ENCODE measurements around the gene P3H2.
A peak's percentile ranks its signal among the peaks of the same experiment; 100 is the strongest.
"Not testable (repeated sequence)": the region's sequence is repeated elsewhere in the genome, so short reads cannot be mapped to it uniquely, and the experiment has no call there.

Gene P3H2

DNA sequence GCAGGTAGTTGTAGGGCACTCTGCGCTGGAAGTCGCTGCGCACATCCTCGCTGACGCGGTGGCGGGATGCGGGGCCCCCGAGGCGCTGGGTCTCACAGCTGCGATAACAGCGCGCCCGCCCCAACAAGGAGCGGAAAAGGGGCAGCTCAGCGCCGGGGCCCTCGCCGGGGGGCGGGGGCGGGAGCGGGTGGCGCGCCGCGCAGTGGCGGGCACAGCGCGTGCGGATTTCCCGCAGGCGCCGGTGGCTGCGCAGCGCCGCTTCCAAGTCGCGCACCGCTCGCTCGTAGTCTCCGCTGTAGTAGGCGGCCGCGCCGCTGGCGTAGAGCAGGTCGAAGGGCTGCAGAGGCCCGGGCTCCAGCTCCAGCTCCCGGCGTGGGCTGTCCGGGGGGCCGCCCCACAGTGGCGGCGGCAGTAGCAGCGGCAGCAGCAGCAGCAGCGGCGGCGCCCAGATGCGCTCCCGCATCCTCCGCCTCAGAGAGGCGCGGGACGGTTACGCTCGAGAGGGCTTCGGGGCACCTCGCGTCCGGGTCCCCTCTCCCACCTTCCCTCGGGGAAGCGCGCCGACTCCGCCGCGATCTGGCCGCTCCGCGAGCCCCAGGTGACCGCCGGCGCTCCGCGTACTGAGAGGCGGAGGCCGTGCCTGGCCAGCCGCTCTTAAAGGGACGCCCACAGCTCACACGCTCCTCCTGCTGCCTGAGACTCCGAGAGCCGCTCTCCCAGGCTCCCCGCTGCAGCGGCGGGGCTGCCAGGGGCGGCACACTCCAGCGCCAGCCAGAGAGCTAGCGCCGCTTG, at the start of gene P3H2:
P3H2 (minus strand) TSS at position 629 of the 792 bp plus-strand sequence; CDS start at position 463, 166 bp downstream.
- H3K27ac Mint-ChIP-seq = no peak within 1 kb of the TSS
- no peaks in the 10 kb centered on the region for H3K36me3 Mint-ChIP-seq (ENCODE audit: low read depth)
- peak within 1 kb of the TSS; percentile 57 for H3K4me3 Mint-ChIP-seq
- peaks cover 8% of the 10 kb centered on the region for H3K4me1 Mint-ChIP-seq (ENCODE audit: low read depth)
- DNase-seq = peak; percentile 52
- H3K9me3 Mint-ChIP-seq = no peaks in the 10 kb centered on the region
- H3K27me3 Mint-ChIP-seq = peaks cover 70% of the 10 kb centered on the region

DNA sequence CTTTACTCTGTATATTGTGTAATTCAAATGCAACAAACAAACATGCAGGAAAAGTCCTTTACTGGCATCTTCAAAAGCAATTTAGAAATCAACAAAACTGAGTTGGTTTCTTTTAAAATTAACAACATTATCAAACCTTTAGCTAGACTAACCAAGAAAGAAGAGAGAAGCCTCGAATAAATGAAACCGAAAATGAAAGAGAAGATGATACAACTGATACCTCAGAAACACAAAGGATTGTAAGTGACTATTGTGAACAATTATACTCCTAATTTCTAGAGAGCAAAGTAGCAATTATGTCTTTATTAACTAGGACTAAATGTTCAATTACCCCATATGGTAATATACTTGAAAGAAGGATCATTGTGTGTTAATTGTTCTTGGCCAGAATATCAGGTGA, 49.2 kb upstream of the P3H2 start:
- no peak overlapping the region for H3K27ac Mint-ChIP-seq

GRCh38 chr3:190169243-190169642, 48.5 kb upstream of the P3H2 start:
- H3K27ac Mint-ChIP-seq = no peak overlapping the region
- H3K36me3 Mint-ChIP-seq (ENCODE audit: low read depth) = no peaks in the 10 kb centered on the region
- no peak for DNase-seq
- H3K27me3 Mint-ChIP-seq = no peaks in the 10 kb centered on the region
- H3K4me1 Mint-ChIP-seq (ENCODE audit: low read depth) = peaks cover 11% of the 10 kb centered on the region
- H3K4me3 Mint-ChIP-seq = peak overlapping the region; percentile 44
- H3K9me3 Mint-ChIP-seq = no peaks in the 10 kb centered on the region

More for the DNA sequence above, 49.2 kb upstream of the P3H2 start:
- Mint-ChIP-seq H3K4me1 (ENCODE audit: low read depth) (peaks cover 11% of the 10 kb centered on the region), H3K27me3 (peaks cover 4% of the 10 kb centered on the region), H3K36me3 (ENCODE audit: low read depth) (no peaks in the 10 kb centered on the region), H3K4me3 (peak overlapping the region; percentile 44), H3K9me3 (no peaks in the 10 kb centered on the region)
- DNase-seq = no peak

DNA sequence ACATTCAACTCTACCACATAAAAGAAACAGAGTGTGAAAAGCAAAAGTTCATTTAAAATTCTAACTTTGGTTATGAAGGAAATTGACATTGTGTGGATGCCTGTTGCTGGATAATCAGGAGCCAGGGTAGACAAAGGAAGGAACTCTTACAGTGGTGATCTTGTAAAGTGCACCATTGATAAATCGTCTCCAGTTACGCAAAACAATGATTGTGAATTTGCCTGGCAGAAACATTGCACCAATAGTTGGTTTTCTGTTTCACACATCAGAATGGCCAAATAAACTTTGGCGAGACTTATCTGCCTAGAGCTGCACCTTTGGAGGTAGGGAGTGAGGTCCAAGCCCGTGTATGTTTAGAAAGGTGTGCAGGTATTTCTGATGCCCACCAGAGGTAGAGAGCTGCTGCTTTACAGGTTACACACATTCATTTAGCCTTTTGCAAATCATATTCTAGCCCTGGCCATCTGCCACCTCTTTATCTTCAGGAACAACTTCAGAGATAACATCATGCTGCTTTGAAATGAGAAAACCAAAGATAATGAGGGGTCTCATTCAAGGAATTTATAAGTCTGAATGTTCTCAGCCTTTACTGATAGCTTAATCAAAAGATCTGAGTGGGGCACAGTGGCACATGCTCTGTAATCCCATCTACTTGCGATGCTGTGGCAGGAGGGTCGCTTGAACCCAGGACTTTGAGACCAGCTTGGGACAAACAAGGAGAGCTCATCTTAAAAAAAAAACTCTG, 47.4 kb upstream of the P3H2 start:
- Mint-ChIP-seq H3K27ac (no peak overlapping the region), H3K27me3 (no peaks in the 10 kb centered on the region), H3K9me3 (no peaks in the 10 kb centered on the region), H3K36me3 (ENCODE audit: low read depth) (no peaks in the 10 kb centered on the region), H3K4me3 (no peak overlapping the region), H3K4me1 (ENCODE audit: low read depth) (peaks cover 11% of the 10 kb centered on the region)
- DNase-seq = no peak

DNA sequence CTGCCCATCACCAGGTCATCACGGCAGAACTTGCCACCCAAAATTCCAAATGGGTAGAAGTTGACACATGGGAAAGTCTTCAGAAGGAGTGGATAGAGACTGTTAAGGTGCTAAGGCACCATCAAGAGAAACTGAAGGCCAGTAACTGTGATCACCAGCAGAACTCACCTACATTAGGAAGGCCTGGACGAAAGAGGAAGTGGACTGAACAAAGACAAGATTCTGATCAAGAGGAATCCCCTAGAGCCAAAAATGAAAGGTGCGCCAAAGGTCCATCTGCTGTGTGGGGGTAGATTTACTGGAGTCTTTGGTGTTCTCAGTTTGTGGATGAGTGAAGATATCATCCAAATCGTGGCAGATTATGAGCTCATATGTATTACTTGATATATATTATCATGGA, 46.3 kb upstream of the P3H2 start:
- Mint-ChIP-seq H3K4me1 (ENCODE audit: low read depth) (peaks cover 11% of the 10 kb centered on the region), H3K27me3 (no peaks in the 10 kb centered on the region), H3K27ac (no peak overlapping the region), H3K4me3 (no peak overlapping the region), H3K9me3 (peaks cover 4% of the 10 kb centered on the region), H3K36me3 (ENCODE audit: low read depth) (no peaks in the 10 kb centered on the region)
- DNase-seq = no peak

DNA sequence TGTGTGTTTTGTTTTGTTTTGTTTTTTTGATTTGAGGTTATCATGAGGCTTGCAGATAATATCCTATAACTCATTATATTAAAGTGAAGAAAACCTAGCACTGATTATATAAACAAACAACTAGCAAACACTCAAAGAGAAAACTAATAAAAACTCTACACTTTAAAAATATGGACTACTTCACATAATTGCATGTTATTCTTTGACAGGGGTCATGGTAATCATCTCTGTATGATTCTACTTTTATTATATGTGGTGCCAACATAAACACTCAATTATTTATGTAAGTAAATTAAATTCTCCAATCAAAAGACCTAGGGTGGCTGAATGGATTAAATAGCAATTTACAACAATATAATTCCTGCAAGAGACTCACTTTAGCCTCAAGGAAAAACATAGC, 44.6 kb upstream of the P3H2 start:
- Mint-ChIP-seq H3K27me3 (peaks cover 3% of the 10 kb centered on the region), H3K27ac (no peak overlapping the region), H3K9me3 (peaks cover 8% of the 10 kb centered on the region), H3K4me3 (no peak overlapping the region), H3K4me1 (ENCODE audit: low read depth) (peaks cover 11% of the 10 kb centered on the region), H3K36me3 (ENCODE audit: low read depth) (no peaks in the 10 kb centered on the region)
- DNase-seq = no peak

DNA sequence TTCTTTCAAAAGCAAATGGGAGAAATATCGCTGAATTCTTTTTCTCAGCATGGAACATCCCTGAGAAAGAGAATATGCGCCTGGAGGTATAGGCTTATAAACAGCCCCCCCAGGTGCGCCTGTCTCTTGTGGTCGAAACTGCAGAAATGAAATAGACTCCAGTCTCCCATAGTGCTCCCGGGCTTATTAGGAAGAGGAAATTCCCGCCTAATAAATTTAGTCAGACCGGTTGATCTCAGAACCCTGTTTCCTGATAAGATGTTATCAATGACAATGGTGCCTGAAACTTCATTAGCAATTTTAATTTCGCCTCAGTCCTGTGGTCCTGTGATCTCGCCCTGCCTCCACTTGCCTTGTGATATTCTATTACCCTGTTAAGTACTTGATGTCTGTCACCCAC, 41.3 kb upstream of the P3H2 start:
- H3K9me3 Mint-ChIP-seq = not testable (repeated sequence)

DNA sequence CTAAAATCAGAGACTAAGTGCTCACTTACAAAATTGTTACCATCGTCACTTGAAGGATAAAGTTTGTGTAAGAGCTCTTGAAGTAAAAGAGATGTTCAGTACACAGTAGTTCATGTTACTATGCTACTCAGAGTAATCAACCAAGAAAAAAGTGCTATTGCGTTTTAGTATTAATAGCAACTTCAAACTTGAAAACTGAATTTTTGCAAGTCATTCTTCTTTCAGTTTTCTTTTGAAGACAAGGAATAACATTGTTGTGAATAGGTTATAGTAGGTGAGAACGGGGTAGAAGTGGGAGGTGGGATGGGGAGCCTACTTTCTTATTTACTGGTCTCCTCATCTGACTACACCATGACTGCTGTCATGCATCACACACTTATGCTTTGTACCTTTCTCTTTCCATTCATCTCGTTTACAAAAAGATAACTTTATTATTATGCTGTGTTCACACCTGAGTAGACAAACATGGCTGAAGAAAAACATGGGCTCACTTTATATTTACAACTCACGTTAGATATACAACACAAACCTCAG, 39.3 kb upstream of the P3H2 start:
- Mint-ChIP-seq H3K27me3 (peaks cover 8% of the 10 kb centered on the region), H3K4me1 (ENCODE audit: low read depth) (no peaks in the 10 kb centered on the region), H3K4me3 (no peak overlapping the region), H3K9me3 (peaks cover 8% of the 10 kb centered on the region), H3K27ac (no peak overlapping the region), H3K36me3 (ENCODE audit: low read depth) (no peaks in the 10 kb centered on the region)
- DNase-seq = no peak

More for the DNA sequence above, 41.3 kb upstream of the P3H2 start:
- not testable (repeated sequence) for H3K36me3 Mint-ChIP-seq (ENCODE audit: low read depth); H3K27ac Mint-ChIP-seq; H3K4me1 Mint-ChIP-seq (ENCODE audit: low read depth); H3K27me3 Mint-ChIP-seq; DNase-seq; H3K4me3 Mint-ChIP-seq

- Mint-ChIP-seq H3K4me3 (no peak overlapping the region), H3K4me1 (ENCODE audit: low read depth) (no peaks in the 10 kb centered on the region), H3K27ac (no peak overlapping the region), H3K36me3 (ENCODE audit: low read depth) (no peaks in the 10 kb centered on the region), H3K27me3 (peaks cover 8% of the 10 kb centered on the region), H3K9me3 (peaks cover 8% of the 10 kb centered on the region)
- no peak for DNase-seq
These were observed 37.6 kb upstream of the P3H2 start for GRCh38 chr3:190158261-190158660.

DNA sequence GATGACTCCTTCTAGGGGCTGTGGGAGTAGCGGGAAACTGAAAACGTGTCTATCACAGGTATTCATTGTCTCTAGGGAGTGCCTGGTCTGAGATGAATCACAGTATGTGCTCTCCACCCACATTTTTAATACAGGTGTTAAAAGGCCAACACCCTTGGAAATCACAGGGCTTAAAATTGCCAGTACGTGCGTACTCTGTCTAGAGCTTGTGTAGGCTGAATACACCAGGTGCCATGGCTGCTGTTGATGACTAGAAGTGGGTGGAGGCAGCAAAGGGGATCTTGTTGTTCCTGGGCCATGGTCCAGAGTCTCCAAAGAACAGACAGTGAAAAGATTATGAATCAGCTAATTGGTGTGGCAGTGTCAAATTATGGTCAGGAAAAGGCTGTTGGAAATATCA, 35.1 kb upstream of the P3H2 start:
- Mint-ChIP-seq H3K9me3 (no peaks in the 10 kb centered on the region), H3K36me3 (ENCODE audit: low read depth) (no peaks in the 10 kb centered on the region), H3K27me3 (peaks cover 6% of the 10 kb centered on the region), H3K27ac (no peak overlapping the region), H3K4me3 (no peak overlapping the region), H3K4me1 (ENCODE audit: low read depth) (no peaks in the 10 kb centered on the region)
- no peak for DNase-seq

GRCh38 chr3:190150681-190151080, 30.0 kb upstream of the P3H2 start:
- Mint-ChIP-seq H3K4me1 (ENCODE audit: low read depth) (no peaks in the 10 kb centered on the region), H3K9me3 (no peaks in the 10 kb centered on the region), H3K36me3 (ENCODE audit: low read depth) (no peaks in the 10 kb centered on the region), H3K27me3 (peaks cover 3% of the 10 kb centered on the region), H3K27ac (no peak overlapping the region), H3K4me3 (no peak overlapping the region)
- no peak for DNase-seq

- H3K27me3 Mint-ChIP-seq; H3K4me1 Mint-ChIP-seq (ENCODE audit: low read depth); H3K4me3 Mint-ChIP-seq; DNase-seq; H3K36me3 Mint-ChIP-seq (ENCODE audit: low read depth); H3K27ac Mint-ChIP-seq; H3K9me3 Mint-ChIP-seq: not testable (repeated sequence)
These were observed 29.3 kb upstream of the P3H2 start for GRCh38 chr3:190149830-190150619.

GRCh38 chr3:190144793-190145192, 24.1 kb upstream of the P3H2 start:
- H3K9me3 Mint-ChIP-seq; H3K27me3 Mint-ChIP-seq; H3K36me3 Mint-ChIP-seq (ENCODE audit: low read depth); H3K4me1 Mint-ChIP-seq (ENCODE audit: low read depth); H3K4me3 Mint-ChIP-seq; H3K27ac Mint-ChIP-seq; DNase-seq: not testable (repeated sequence)

DNA sequence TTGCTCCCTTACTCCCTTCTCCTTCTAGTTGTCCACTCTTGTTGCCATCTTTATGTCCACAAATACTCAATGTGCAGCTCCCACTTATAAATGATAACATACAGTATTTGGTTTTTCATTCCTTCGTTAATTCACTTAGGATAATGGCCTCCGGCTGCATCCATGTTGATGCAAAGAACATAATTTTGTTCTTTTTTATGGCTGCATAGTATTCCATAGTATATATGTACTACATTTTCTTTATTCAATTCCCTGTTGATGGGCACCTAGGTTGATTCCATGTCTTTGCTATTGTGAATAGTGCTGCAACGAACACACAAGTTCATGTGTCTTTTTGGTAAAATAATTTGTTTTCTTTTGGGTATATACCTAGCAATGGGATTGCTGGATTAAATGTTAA, 21.3 kb upstream of the P3H2 start:
- no peaks in the 10 kb centered on the region for H3K4me1 Mint-ChIP-seq (ENCODE audit: low read depth)
- peaks cover 5% of the 10 kb centered on the region for H3K27me3 Mint-ChIP-seq
- H3K4me3 Mint-ChIP-seq = no peak overlapping the region
- H3K9me3 Mint-ChIP-seq = peaks cover 2% of the 10 kb centered on the region
- no peaks in the 10 kb centered on the region for H3K36me3 Mint-ChIP-seq (ENCODE audit: low read depth)
- no peak overlapping the region for H3K27ac Mint-ChIP-seq
- DNase-seq = no peak

Data from activated T-cell treated with anti-CD3 and anti-CD28 coated beads, Interleukin-2, amount 50 U/mL, for 24 hours (primary cell).